ENCODE measurements around the gene FOXO6.

Gene FOXO6

GRCh38 chr1:41425369-41425768 is 64.1 kb downstream of the FOXO6 start:
- Histone ChIP-seq H3F3A (ENCODE audit: insufficient read depth, low read length) (no peaks in the 10 kb centered on the region), H3K4me2 (ENCODE audit: low read length) (no peak overlapping the region), H4K20me1 (ENCODE audit: insufficient read depth, low read length) (no peaks in the 10 kb centered on the region), H3K9ac (ENCODE audit: low read length) (no peak overlapping the region), H3K4me1 (ENCODE audit: insufficient read depth, low read length, severe bottlenecking) (no peaks in the 10 kb centered on the region), H3K9me2 (ENCODE audit: low read depth, low read length) (no peaks in the 10 kb centered on the region), H3K36me3 (ENCODE audit: insufficient read depth, low read length) (no peaks in the 10 kb centered on the region), H3K27me3 (ENCODE audit: insufficient read depth, low read length) (no peaks in the 10 kb centered on the region), H2AFZ (ENCODE audit: low read length) (no peak overlapping the region), H3K9me3 (ENCODE audit: low read length) (no peaks in the 10 kb centered on the region), H3K79me2 (ENCODE audit: insufficient read depth, low read length) (no peaks in the 10 kb centered on the region), H3K27ac (ENCODE audit: low read depth, low read length, poor library complexity, severe bottlenecking) (no peak overlapping the region), H3K4me3 (ENCODE audit: low read depth, low read length, poor library complexity, severe bottlenecking) (no peak overlapping the region)
- TF ChIP-seq CTCF (IDR thresholded peaks at IDR 0.05; ENCODE audit: low read length), result no peak

GRCh38 chr1:41426201-41426890 is 65.1 kb downstream of the FOXO6 start:
- H4K20me1 ChIP-seq (ENCODE audit: insufficient read depth, low read length), result no peaks in the 10 kb centered on the region
- H3K27ac ChIP-seq (ENCODE audit: low read depth, low read length, poor library complexity, severe bottlenecking), result no peak overlapping the region
- no peak overlapping the region for H2AFZ ChIP-seq (ENCODE audit: low read length)
- TF ChIP-seq EZH2 (IDR thresholded peaks at IDR 0.05; ENCODE audit: borderline replicate concordance, low read length) (no peak), CTCF (IDR thresholded peaks at IDR 0.05; ENCODE audit: low read length) (no peak)
- no peaks in the 10 kb centered on the region for H3K9me2 ChIP-seq (ENCODE audit: low read depth, low read length)
- H3F3A ChIP-seq (ENCODE audit: insufficient read depth, low read length), result no peaks in the 10 kb centered on the region
- H3K36me3 ChIP-seq (ENCODE audit: insufficient read depth, low read length), result no peaks in the 10 kb centered on the region
- H3K9ac ChIP-seq (ENCODE audit: low read length), result no peak overlapping the region
- H3K4me1 ChIP-seq (ENCODE audit: insufficient read depth, low read length, severe bottlenecking), result no peaks in the 10 kb centered on the region
- H3K27me3 ChIP-seq (ENCODE audit: insufficient read depth, low read length), result no peaks in the 10 kb centered on the region
- H3K79me2 ChIP-seq (ENCODE audit: insufficient read depth, low read length), result no peaks in the 10 kb centered on the region
- no peak overlapping the region for H3K4me3 ChIP-seq (ENCODE audit: low read depth, low read length, poor library complexity, severe bottlenecking)
- H3K4me2 ChIP-seq (ENCODE audit: low read length), result no peak overlapping the region
- no peaks in the 10 kb centered on the region for H3K9me3 ChIP-seq (ENCODE audit: low read length)

- no peak overlapping the region for H3K27ac ChIP-seq (ENCODE audit: low read depth, low read length, poor library complexity, severe bottlenecking)
- H3K79me2 ChIP-seq (ENCODE audit: insufficient read depth, low read length), result no peaks in the 10 kb centered on the region
- H3K4me1 ChIP-seq (ENCODE audit: insufficient read depth, low read length, severe bottlenecking), result no peaks in the 10 kb centered on the region
- no peaks in the 10 kb centered on the region for H3K27me3 ChIP-seq (ENCODE audit: insufficient read depth, low read length)
- no peak for TF ChIP-seq CTCF (IDR thresholded peaks at IDR 0.05; ENCODE audit: low read length)
- no peak for TF ChIP-seq EZH2 (IDR thresholded peaks at IDR 0.05; ENCODE audit: borderline replicate concordance, low read length)
- H3K9me2 ChIP-seq (ENCODE audit: low read depth, low read length), result no peaks in the 10 kb centered on the region
- no peaks in the 10 kb centered on the region for H3K36me3 ChIP-seq (ENCODE audit: insufficient read depth, low read length)
- H3K4me3 ChIP-seq (ENCODE audit: low read depth, low read length, poor library complexity, severe bottlenecking), result no peak overlapping the region
- H2AFZ ChIP-seq (ENCODE audit: low read length), result no peak overlapping the region
- H3K9ac ChIP-seq (ENCODE audit: low read length), result no peak overlapping the region
- H4K20me1 ChIP-seq (ENCODE audit: insufficient read depth, low read length), result no peaks in the 10 kb centered on the region
- no peaks in the 10 kb centered on the region for H3F3A ChIP-seq (ENCODE audit: insufficient read depth, low read length)
- no peaks in the 10 kb centered on the region for H3K9me3 ChIP-seq (ENCODE audit: low read length)
- H3K4me2 ChIP-seq (ENCODE audit: low read length), result no peak overlapping the region
These were observed 66.1 kb downstream of the FOXO6 start for GRCh38 chr1:41427122-41427913.
